Sigmoid colon (tissue), 7 donors: ENCODE measurements around the gene SPC24. TPM values are rescaled to one million over a fixed set of nuclear protein-coding genes. Genes with fewer than 3 reads are reported as not detected.

Experiments
- DNase-seq: peaks from one replicate; pipeline ENCODE4 v3.0.0-alpha.2; 2019
- H3K27ac ChIP-seq, 4 donors: fragments of 200-600 bp; sonication (generic); one replicate each; pipeline ENCODE4 v1.5.1; 2016 to 2019; ENCODE audit warnings: mild to moderate bottlenecking in 1 of 4
- H3K27me3 ChIP-seq, 3 donors: fragments of 200-600 bp; sonication (generic); one replicate each; pipeline ENCODE4 v1.5.1; 2019; ENCODE audit warnings: mild to moderate bottlenecking in 1 of 3
- H3K36me3 ChIP-seq, 4 donors: fragments of 200-600 bp; sonication (generic); one replicate each; pipeline ENCODE4 v1.5.1; 2016 to 2019
- H3K4me1 ChIP-seq, 4 donors: fragments of 200-600 bp; sonication (generic); one replicate each; pipeline ENCODE4 v1.5.1; 2017 to 2019
- H3K4me3 ChIP-seq, 4 donors: fragments of 200-600 bp; sonication (generic); one replicate each; pipeline ENCODE4 v1.5.1; 2017 to 2019; ENCODE audit warnings: mild to moderate bottlenecking in 2 of 4, moderate library complexity in 1 of 4
- H3K9me3 ChIP-seq, 4 donors: fragments of 200-600 bp in 3 of 4; sonication (generic) in 3 of 4; one replicate each; pipeline versions ENCODE4 v1.5.1 to v1.6.1; 2013 to 2019
- CTCF ChIP-seq, 4 experiments: fragments of 450-650 bp in 3 of 4; fragments of 200-600 bp in 1 of 4; IDR thresholded peaks; one replicate each; pipeline ENCODE4 v1.5.1; 2016 to 2019; ENCODE audit warnings: antibody characterized with exemption in 4 of 4, mild to moderate bottlenecking in 3 of 4, moderate library complexity in 2 of 4
- EP300 ChIP-seq, 4 donors: sonication (generic); formaldehyde crosslinking; IDR thresholded peaks; one replicate each; pipeline ENCODE4 v1.6.1; 2017; ENCODE audit warnings: antibody characterized with exemption in 4 of 4
- POLR2A ChIP-seq, 2 donors: fragments of 450-650 bp; IDR thresholded peaks; one replicate each; pipeline ENCODE4 v1.6.1; 2016; ENCODE audit warnings: antibody characterized with exemption in 2 of 2, mild to moderate bottlenecking in 2 of 2, moderate library complexity in 2 of 2
- POLR2AphosphoS5 ChIP-seq, 4 donors: sonication (generic); formaldehyde crosslinking; IDR thresholded peaks; one replicate each; pipeline ENCODE4 v1.6.1; 2017; ENCODE audit warnings: antibody characterized with exemption in 4 of 4
- WGBS, 2 donors: extraction: QIAGEN DNeasy Blood & Tissue Kit; methylation state at CpG; one replicate each; pipeline ENCODE4 v1.1.7; 2013; 5-methylcytosine and 5-hydroxymethylcytosine counted together
- intact Hi-C: fragments of 100-400 bp; cut with DNase I; formaldehyde crosslinking; loops from one replicate; pipeline ENCODE4 v1.15.1; 2023
- polyA plus RNA-seq, 3 donors: library from polyadenylated mRNA; stranded (reverse); fragments of 200-250 nt; gene quantifications; one replicate each; pipeline ENCODE4 v1.2.3, GENCODE V29; 2013
- total RNA-seq, 4 donors: library from RNA; depleted of rRNA; stranded (reverse); fragments of >200 nt; gene quantifications; one replicate each; pipeline ENCODE4 v1.1.0, GENCODE V29; 2016
- donor health status: healthy with polysubstance abuse.
- donor health status: Bipolar disorder and iron deficiency.
- donor health status: healthy.

The SPC24 gene
- total and polyA plus RNA-seq, 7 donors = 0.99 to 13.0 (median 2.1) TPM

- intact Hi-C loops = no loop called here
- H3K9me3 ChIP-seq = no peaks in the 10 kb centered on the region
- H3K36me3 ChIP-seq = peaks cover 24 to 74% (median 40%) of the 10 kb centered on the region in 4 donors
- peak; percentile 24 to 66 (median 41) for TF ChIP-seq POLR2AphosphoS5 (IDR thresholded peaks at IDR 0.05)
- no peak for TF ChIP-seq POLR2A (IDR thresholded peaks at IDR 0.05)
- peak overlapping the region in 3 of 4 donors; percentile 2 to 75 (median 73) for H3K4me3 ChIP-seq
- no peaks in the 10 kb centered on the region for H3K27me3 ChIP-seq
- DNase-seq = peak; percentile 91
- H3K27ac ChIP-seq = peak overlapping the region; percentile 91 to 98 (median 94)
- 51 to 61% methylated on average over 8 of the region's 8 CpGs for WGBS, 2 donors
- H3K4me1 ChIP-seq = peaks cover 0 to 96% (median 89%) of the 10 kb centered on the region in 4 donors
These were observed 35.7 kb upstream of the SPC24 start for GRCh38 chr19:11191273-11191755.

- intact Hi-C loops = no loop called here
- Histone ChIP-seq H3K27ac (peak overlapping the region; percentile 91 to 98 (median 94)), H3K9me3 (no peaks in the 10 kb centered on the region), H3K36me3 (peaks cover 28 to 82% (median 45%) of the 10 kb centered on the region in 4 donors), H3K4me1 (peaks cover 0 to 100% (median 96%) of the 10 kb centered on the region in 4 donors), H3K27me3 (no peaks in the 10 kb centered on the region), H3K4me3 (peak overlapping the region in 3 of 4 donors; percentile 2 to 75 (median 73))
- DNase-seq = no peak
- TF ChIP-seq POLR2AphosphoS5 (IDR thresholded peaks at IDR 0.05) = no peak
- no peak for TF ChIP-seq POLR2A (IDR thresholded peaks at IDR 0.05)
- no peak for TF ChIP-seq CTCF (IDR thresholded peaks at IDR 0.05)
- no peak for TF ChIP-seq EP300 (IDR thresholded peaks at IDR 0.05)
- WGBS, 2 donors = 83 to 87% methylated on average over 8 of the region's 8 CpGs
These were observed 34.9 kb upstream of the SPC24 start for GRCh38 chr19:11190501-11190900.

GRCh38 chr19:11187441-11187840, 31.9 kb upstream of the SPC24 start:
- TF ChIP-seq POLR2A (IDR thresholded peaks at IDR 0.05) = no peak
- TF ChIP-seq POLR2AphosphoS5 (IDR thresholded peaks at IDR 0.05) = no peak
- TF ChIP-seq EP300 (IDR thresholded peaks at IDR 0.05) = no peak
- no peak for TF ChIP-seq CTCF (IDR thresholded peaks at IDR 0.05)
- H3K9me3 ChIP-seq = no peaks in the 10 kb centered on the region
- no peak for DNase-seq
- peaks cover 20 to 85% (median 48%) of the 10 kb centered on the region in 4 donors for H3K36me3 ChIP-seq
- no peaks in the 10 kb centered on the region for H3K27me3 ChIP-seq
- WGBS, 2 donors = 92 to 94% methylated on average over 9 of the region's 9 CpGs
- H3K27ac ChIP-seq = peak overlapping the region; percentile 91 to 98 (median 94)
- peaks cover 4 to 95% (median 90%) of the 10 kb centered on the region in 4 donors for H3K4me1 ChIP-seq
- intact Hi-C loops = no loop called here
- H3K4me3 ChIP-seq = no peak overlapping the region

GRCh38 chr19:11182994-11183393, 27.4 kb upstream of the SPC24 start:
- no peak overlapping the region for H3K4me3 ChIP-seq
- WGBS, 2 donors = 74 to 88% methylated on average over 1 of the region's 1 CpG
- H3K9me3 ChIP-seq = no peaks in the 10 kb centered on the region
- H3K4me1 ChIP-seq = peaks cover 4 to 91% (median 86%) of the 10 kb centered on the region in 4 donors
- H3K27me3 ChIP-seq = no peaks in the 10 kb centered on the region
- H3K36me3 ChIP-seq = peaks cover 16 to 70% (median 50%) of the 10 kb centered on the region in 4 donors
- TF ChIP-seq POLR2AphosphoS5 (IDR thresholded peaks at IDR 0.05) = no peak
- no peak for TF ChIP-seq EP300 (IDR thresholded peaks at IDR 0.05)
- no peak for TF ChIP-seq CTCF (IDR thresholded peaks at IDR 0.05)
- no peak for TF ChIP-seq POLR2A (IDR thresholded peaks at IDR 0.05)
- peak overlapping the region; percentile 91 to 98 (median 94) for H3K27ac ChIP-seq
- DNase-seq = no peak
- intact Hi-C loops = no loop called here

GRCh38 chr19:11181488-11181887, 25.9 kb upstream of the SPC24 start:
- peak overlapping the region; percentile 91 to 98 (median 94) for H3K27ac ChIP-seq
- H3K4me1 ChIP-seq = peaks cover 4 to 80% (median 73%) of the 10 kb centered on the region in 4 donors
- intact Hi-C loops = no loop called here
- peaks cover 31 to 70% (median 57%) of the 10 kb centered on the region in 4 donors for H3K36me3 ChIP-seq
- H3K4me3 ChIP-seq = no peak overlapping the region
- TF ChIP-seq EP300 (IDR thresholded peaks at IDR 0.05) = no peak
- no peak for TF ChIP-seq POLR2AphosphoS5 (IDR thresholded peaks at IDR 0.05)
- no peak for TF ChIP-seq POLR2A (IDR thresholded peaks at IDR 0.05)
- TF ChIP-seq CTCF (IDR thresholded peaks at IDR 0.05) = no peak
- WGBS, 2 donors = 95% methylated on average over 4 of the region's 4 CpGs
- no peaks in the 10 kb centered on the region for H3K9me3 ChIP-seq
- H3K27me3 ChIP-seq = no peaks in the 10 kb centered on the region
- DNase-seq = no peak
